Astrocyte (in vitro differentiated cells and primary cell): ENCODE data around the gene NEUROG1.

Experiments
- CTCF ChIP-seq: IDR thresholded peaks from 2 replicates; pipeline ENCODE4 v1.5.1; 2011; ENCODE audit warnings: low read depth, mild to moderate bottlenecking, inconsistent platforms, low read length, moderate library complexity; ENCODE audit not compliant: insufficient read depth
- EZH2 ChIP-seq: IDR thresholded peaks from 2 replicates; pipeline ENCODE4 v1.6.1; 2012; ENCODE audit warnings: mild to moderate bottlenecking, low read length, inconsistent platforms; ENCODE audit not compliant: insufficient read depth

- no peak for TF ChIP-seq CTCF
- TF ChIP-seq EZH2: peak; percentile 22
Observed at GRCh38 chr5:135546101-135546500, 10.3 kb upstream of the NEUROG1 start.
